HG03521 (cell line): Measurements from ENCODE around the gene C11orf58.

Experiments
- ATAC-seq: cut with Tn5 transposase; IDR thresholded peaks from one replicate; pipeline ENCODE4 v1.9.1; 2021; ENCODE audit warnings: mild to moderate bottlenecking, moderate library complexity; ENCODE audit not compliant: unreplicated experiment

The C11orf58 gene

DNA sequence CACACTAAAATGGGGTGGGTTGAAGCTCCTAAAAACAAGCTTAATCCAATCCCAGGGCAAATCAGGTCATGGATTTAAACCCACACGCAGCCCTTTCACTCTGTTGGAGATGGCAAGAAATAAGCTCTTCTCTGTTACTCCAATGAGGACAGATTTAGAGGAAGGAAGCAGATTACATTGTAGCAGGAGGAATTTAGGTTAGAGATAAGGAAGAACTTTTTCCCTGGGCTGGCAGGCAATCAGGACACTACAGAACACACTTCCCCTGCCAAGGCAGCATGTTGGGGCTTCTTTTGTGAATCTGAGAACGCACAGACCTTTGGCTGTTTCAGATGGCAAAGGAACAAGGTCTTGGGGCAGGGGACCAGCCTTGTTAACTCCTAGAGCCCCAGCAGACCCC is 46.2 kb downstream of the C11orf58 start:
- ATAC-seq, result no peak

DNA sequence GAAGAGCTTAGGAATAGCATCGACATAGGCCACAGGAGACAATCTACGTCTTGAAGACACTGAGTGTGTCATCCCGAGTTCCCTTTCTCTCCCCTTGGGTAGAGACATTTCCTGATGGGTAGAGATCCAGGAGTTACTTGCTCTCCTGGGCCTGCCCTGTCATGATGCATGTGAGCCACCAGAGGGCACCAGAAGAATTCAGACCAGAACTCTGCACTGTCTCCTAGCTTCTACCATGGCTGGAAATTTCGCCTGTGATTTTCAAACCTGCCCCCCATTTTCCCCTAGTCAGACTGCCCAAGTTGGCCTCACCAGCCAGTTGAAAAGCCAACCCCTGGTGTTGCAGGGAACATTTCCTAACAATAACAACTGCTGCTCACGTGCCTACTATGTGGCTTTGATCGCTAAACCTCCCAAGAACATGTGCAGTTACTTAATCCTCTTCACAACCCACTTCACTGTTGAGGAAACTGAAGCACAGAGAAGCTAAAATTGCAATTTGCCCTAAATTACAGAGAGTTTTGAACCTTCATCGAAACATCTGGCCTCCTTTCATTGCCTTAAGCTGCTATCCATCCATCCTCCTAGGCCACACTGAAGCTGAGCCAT is 47.2 kb downstream of the C11orf58 start:
- ATAC-seq, result peak; percentile 62

DNA sequence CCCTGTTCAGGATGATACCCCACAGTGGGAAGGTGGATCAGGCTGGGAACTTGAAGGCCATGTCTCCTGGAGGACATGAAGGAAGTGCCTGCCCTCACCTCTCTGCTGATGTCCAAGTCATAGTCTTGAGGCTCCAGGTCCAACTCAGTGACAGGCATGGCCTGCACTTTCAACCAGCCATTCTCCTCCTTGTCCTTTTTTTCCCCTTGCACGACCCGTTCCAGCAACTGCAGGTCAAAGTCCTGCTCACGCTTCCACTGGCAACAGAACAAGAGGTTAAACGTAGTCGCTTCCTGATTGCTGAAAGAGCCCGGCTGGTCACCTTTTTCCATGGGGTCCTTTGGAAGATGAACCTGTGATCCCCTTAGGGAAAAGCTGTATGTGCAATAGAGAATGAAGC is 47.7 kb downstream of the C11orf58 start:
- ATAC-seq, result no peak

DNA sequence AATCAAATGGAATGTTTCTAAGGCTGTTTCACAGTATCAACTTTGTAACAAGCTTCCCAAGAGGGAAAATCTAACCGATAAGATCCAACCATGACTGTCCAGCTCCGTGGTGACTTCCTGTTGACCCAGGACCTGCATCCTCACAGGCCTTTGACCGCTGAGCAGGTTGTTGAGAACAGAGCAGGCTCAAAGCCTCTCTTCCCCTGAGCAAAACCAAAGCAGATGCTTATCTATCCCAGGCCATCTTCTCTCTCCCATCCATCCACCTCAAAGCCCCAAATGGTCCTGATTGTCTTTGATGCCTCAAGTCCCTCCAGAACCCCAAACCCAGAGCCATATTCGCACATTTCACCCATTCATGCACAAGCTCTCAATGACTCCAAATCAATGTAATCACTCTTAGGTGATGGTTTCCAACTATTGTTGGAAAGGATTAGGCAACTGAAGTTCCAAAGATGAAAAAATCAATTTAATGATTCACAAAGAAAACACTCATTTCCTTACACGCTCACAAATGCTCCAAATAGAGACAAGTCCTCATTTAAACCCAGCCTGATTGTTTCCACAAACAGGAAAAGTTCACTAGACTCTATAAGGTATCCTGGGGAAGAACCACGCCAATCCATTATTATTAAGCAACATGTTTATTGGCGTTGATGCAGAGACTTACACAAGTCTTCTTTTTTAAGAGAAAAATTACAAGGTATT is 48.7 kb downstream of the C11orf58 start:
- ATAC-seq, result no peak

DNA sequence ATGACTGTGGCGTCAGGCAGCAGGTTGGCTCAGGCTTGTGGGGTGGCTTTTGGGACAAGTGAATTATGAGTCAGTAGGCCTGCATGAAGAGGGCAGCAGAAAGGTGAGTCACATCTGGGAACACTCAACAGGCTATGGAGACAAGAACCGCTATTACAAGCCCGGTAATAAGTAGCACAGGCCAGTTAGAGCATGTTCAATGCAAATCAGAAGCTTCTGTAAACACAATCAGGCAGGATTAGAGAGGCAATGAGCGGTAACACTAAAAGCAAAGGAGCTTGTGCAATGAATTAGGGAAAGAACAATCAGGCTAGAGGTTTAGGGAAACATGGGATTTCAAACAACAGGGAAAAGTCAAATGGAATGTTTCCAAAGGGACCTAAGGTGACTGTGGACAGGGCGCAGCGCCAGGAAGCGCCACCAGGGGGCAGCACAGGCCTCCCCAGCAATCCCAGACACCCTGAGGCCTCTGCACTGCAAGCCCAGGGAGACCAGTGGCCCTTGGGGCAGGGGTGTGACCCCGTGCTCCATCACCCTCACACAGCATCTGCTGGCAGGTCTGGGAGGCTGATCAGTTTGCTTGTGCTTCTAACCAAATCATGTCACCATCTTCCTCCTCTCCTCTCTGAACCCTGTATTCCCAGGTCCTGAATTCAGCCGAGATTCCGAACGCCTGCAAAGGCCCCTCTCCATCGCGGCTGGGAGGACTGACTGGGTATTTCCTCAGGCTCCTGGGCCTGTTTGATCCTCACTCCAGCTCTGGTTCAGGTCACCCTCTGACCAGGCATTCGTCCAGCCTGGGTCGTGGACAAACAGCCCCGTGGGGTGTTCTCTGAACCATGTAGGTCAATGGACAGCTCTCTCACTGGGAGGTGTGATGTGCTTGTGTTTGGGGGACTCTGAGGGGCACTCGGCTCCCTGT is 50.0 kb downstream of the C11orf58 start:
- peak; percentile 52 for ATAC-seq

DNA sequence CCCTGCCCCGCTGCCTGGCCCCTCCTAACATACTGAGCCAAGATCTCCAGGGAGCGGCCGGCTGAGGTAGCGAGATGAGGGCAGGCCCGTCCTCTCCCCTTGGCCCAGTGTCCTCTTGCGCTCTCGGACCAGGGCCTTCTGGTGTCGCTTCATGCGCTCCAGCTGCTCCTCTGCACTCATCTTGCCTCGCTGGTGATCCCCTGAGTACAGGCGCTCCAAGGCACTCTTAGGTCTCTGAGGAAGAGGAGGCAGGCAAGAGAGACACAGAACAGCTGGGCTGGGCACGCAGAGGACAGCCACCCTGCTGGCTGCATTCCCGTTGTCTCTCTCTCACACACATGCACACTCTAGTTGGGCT is 50.6 kb downstream of the C11orf58 start:
- no peak for ATAC-seq

DNA sequence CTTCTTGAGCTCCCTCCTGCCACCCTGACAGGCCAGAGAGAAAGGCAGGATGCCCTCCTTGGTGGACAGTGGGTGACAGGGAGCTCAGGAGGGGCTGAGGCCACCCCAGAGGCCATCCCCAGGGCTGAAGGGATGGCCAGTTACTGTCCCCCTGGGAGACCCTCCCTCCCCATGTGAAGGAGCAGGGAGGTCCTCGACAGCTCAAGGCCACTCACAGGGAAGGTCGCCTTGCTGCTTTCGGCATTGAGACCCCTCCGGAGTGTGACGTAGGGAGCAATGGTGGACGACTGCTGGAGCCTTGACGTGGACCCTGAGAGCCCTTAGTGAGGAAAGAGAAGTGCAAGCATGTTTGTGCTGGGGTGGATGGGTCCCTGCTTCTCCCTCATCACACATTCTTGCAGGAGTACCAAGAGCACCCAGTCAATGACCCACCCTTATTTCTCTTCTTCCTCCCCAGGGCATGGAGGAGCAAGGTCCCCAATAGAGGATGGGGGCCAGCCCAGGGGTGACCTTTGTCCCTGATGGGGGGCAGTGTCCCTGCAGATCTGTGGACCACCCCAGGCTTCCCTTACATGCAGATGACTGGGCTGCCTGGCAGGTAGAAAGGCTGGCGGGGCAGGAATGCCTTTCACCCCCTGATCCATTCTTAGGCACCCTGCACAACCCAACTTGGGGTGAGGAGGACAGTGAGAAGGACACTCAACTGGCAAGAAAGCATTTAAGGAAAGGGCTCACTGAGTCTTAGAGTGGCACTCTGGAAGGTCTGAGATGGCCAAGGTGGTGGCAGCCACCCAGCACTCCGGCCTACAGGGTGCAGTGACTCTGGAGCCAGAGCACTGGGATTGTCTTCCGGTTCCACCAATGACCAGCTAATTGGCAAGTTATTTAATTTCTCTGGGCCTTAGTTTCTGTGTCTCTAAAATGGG is 51.4 kb downstream of the C11orf58 start:
- no peak for ATAC-seq

DNA sequence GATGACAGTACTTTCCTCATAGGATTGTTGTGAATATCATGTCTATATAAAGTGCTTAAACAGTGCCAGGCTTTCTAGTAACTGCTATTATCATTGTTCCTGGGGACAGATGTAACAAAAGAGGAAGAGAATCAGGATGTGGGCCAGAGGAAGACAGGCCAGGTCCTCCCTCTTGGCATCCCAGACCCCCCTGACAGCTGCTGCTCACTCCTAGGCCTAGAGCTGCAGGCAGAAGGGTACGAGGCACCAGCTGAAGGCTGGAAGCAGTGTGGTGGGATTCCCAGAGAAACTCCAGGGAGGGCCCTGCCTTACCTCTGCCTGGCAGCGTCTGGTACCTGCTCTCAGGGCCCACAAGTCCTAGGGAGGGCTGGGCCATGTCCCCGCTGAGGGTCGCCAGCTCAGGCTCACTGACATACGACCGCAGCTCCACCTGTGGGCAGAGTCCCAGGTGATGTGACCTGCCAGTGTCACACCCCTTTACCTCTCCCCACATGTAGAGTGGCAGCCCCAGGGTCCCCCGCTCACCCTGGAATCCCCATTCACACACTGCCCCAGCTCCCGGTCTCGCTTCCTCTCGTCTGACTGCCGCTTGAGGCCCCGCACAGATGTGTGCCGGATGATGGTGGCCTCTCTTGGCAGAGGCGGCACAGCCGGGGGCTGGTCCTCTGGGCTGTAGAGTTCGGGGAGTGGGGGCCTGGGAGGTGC is 52.2 kb downstream of the C11orf58 start:
- ATAC-seq, result no peak

DNA sequence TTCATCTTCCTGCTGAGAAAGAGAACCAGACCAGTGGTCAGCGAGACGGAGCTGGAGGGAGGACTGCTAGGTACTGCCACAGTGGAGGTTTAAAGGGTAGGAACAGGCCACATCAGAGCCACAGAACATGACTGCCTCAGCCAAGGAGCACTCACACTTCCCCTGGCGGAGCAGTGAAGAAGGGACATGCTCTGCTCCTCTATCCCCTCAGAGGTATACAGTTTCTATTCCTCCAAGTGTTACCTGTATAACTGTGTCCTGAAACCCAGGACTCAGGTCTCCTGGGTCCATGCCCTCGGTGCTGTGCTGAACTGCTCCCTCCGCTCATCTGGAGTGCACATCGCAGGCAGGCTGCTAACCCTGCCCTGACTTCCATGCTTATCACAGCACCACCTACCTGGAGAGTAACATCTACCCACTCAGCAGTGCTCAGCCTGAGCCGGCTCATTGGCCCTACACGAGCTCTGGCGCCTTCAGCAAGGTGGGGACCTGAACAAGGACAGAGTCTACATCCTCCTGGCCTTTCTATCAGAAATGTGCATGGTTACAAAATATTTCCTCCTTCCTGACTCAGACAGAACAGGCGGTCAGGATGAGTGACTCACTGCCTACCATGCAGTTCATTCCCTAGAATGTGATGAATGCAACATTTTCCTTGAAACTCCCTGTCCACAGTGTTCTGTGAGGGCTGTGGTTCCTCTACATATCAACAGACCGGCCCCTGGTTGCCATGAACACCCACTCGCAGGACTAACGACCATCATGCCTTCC is 52.9 kb downstream of the C11orf58 start:
- ATAC-seq, result no peak

DNA sequence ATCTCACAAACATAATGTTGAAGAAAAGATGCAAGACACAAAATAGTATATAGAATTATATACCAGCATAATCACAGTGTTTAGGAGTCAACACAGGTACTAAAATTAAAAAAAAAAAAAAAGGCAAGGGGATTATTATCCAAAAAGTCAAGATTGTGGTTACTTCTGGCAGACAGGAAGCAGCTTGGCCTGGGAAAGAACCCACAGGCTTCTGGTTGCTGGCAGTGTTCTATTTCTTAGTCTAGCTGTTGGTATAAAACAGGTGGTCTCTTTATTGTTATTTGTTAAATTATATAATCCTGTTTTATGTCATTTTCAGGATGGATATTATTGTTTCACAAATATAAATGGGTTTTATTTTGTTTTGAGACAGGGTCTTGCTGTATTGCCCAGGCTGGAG is 54.0 kb downstream of the C11orf58 start:
- ATAC-seq, result no peak

DNA sequence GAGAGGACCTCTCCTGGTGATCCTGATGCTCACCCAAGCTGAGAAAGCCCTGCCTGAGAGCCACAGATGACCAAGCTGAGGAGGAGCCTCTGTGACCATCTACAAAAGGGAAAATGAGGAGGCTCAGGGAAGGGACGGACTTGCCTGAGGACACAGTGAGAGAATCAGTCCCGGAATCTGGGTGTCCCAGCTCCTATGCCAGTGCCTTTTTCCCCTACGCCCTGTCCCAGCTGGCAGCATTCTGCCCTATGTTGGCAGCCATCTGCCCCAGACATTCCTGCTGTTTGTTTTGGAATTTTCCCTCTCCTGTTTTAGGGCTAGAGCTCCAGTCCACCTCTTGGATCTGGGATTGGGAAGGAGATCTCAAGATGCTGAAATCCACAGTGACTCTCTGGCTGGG is 54.6 kb downstream of the C11orf58 start:
- ATAC-seq, result no peak

DNA sequence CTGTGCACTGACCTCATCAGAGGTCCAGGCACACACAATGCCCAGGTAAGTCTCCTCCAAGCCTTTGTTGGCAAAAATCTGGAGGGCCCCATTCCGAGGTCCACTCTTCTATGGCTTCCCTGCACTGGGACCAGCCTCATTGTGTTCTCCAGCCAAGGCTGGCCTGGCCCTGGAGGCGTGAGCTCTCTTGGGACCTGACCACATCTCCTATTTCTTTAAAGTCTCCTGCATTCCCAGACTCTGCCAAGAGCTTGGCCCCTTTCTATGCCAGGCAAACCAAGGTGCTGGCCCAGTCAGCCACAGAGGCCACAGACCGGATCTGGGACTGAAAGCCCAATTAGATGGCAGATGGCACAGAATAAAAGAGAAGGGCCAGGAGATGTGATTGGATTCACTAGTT is 55.1 kb downstream of the C11orf58 start:
- no peak for ATAC-seq

DNA sequence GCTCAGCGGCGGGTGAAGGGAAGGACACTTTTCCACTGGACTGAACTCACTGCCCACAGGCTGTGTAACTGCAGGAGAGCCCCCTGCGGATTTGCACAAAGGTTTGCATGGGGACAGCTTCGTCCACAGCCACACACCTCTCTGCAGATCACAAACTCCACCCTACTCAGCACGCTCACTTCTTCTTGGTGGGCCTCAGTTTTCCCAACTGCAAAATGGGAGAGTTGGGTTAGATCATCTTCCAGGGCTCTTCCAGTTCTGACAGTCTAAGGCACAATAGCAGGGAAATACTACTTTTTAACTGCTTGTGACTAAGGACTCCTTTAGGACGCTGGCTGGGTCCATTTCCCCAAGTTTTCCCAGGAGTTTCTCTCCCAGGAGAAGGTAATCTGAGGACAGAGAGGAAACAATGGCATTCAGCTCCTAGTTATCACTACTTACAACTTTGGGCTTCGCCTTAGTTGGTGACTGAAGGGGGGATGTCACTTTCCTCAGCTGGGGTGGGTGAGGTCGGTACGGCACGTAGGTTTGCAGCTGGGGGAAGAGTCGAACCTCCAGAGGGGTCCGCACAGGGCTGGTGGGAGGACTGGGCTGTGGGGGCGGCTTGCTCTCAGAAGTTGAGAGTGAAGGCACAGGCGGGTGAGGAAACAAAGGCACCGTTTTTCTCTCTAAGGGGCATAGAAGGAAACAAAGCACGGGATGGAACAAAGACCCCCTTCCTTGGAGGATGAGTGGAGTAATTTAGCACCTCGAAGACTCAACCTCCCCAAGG is 55.8 kb downstream of the C11orf58 start:
- no peak for ATAC-seq

DNA sequence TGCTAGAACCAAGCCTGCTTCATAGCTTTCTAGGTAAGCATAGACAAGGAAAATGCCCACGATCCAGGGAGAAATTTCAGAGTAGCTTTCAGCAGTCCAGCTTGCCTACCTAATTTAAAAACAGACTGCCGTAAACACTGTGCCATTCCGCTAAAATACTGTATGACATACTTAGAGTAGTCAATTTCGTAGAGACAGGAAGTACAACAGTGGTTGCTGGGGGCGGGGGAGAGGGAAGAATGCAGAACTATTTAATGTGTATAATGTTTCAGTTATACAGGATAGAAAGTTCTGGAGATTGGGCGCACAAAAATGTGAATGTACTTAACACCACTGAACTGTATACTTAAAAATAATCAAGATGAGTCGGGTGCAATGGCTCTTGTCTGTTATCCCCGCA is 56.7 kb downstream of the C11orf58 start:
- no peak for ATAC-seq

DNA sequence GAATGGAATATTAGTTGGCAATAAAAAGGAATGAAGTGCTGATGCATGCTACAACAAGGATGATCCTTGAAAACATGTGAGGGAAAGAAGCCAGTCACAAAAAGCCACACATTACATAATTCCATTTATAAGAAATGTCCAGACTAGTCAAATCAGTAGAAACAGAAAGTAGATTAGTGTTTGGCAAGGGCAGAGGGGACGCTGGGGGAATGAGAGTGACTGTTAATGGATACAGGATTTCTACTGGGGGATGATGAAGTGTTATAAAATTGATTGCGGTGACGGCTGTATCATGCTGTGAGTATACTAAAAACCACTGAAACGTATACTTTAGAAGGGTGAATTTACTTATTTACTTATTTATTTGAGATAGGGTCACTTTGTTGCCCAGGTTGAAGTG is 57.9 kb downstream of the C11orf58 start:
- no peak for ATAC-seq

DNA sequence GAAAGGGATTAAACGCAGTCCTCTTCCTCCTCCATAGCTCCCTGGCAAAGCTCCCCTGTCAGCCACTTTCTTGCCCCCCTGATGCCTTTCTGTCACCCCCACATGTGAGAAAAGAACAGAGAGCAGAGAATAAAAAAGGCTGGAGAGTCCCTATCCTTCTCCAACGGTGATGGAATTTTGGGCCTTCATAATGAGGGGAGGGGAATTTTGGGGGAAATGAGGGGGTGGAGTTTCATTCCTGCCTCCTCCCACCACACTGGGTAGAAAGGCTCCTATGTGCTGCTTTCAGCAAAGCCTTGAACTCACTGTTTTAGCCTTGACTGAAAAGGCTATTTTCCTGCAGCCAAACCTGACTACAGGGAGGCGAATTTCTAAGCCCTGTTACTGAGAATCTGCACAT is 59.3 kb downstream of the C11orf58 start:
- no peak for ATAC-seq

DNA sequence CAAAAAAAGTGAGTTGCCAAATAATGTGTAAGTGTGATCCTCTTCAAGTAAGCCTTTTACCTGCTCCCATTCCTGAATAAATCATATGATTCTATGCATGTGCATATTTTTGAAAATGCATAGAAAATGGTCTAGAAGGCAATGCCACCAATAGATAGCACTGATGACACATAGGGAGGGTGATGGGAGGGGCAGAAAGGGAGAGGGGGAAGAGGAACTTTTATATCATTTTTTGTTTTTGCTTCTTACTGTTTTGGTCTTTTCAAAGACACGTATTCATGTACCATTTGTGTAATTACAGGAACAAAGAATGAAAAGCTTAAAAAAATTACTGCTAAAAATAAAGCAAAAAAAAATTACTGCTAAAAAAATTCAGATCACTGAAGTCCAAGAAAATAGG is 60.8 kb downstream of the C11orf58 start:
- no peak for ATAC-seq

DNA sequence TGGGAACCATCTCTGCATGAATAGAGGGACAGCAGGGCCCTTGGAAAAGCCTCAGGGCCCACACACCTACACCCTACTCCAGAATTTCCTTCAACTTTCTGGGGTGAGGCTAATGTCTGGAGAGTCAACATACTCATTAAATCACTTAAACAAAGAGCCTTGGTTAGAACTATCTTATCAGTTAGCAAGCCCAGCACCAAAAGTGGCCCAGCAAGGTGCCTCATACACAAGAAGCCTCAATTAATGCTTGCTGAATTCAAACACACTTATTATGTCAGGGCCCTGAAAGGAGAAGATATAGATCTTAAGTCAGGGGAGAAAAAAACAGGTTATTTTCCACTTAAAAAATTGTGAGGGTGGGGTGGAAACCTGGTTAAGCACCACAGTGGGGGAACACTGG is 61.4 kb downstream of the C11orf58 start:
- ATAC-seq, result no peak

DNA sequence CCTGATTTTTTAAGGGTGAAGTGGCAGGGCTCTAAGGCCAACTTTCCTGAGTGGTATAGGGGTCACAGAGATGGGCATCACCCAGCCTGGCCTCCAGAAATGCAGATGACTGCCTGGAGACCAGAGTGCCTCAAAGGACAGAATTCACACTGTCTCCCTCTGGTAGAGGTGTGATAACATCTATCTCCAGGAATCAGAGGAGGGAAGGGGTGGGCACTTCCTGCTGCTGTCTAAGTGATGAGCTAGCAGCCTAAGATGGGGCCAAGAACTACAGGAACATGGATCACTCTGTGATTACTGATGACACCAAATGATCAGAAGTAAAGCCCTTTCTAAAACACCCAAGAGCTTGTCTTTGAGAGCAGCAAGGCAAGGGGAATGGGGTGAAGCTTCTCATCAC is 61.9 kb downstream of the C11orf58 start:
- ATAC-seq, result no peak
